Caco-2 (cell line): ENCODE results near the gene ALK. TPM values are rescaled to one million over a fixed set of nuclear protein-coding genes. Genes with fewer than 3 reads are reported as not detected.

Source experiments
- BruUV-seq: library from RNA; stranded (reverse); fragments of 400-500 nt; replicated peaks from 2 replicates; lab custom pipeline; 2021; lab: Mats Ljungman, UMichigan
- CTCF ChIA-PET: fragments of 300-600 bp; sonication (Branson Sonifier 250); formaldehyde crosslinking; loops from one replicate; lab custom pipeline; 2022; ENCODE audit warnings: antibody characterized with exemption; lab: Charles Lee
- POLR2A ChIA-PET: fragments of 300-600 bp; sonication (Branson Sonifier 250); formaldehyde crosslinking; loops from one replicate; lab custom pipeline; 2022; ENCODE audit warnings: antibody characterized with exemption; lab: Charles Lee
- DNase-seq, 2 experiments: peaks; one replicate each; pipeline versions ENCODE4 v3.0.0 to v3.0.0-alpha.2; 2020 to 2022
- H3K27me3 ChIP-seq: replicated peaks from 2 replicates; pipeline ENCODE4 v1.6.0; 2011; ENCODE audit warnings: low read length; ENCODE audit not compliant: control insufficient read depth, insufficient read depth
- H3K36me3 ChIP-seq: 2 replicates; pipeline ENCODE4 v1.5.1; 2011; ENCODE audit warnings: low read length; ENCODE audit not compliant: control insufficient read depth, insufficient read depth
- H3K4me1 ChIP-seq: fragments of 250-450 bp; sonication (Bioruptor Pico); 2 replicates; pipeline ENCODE4 v1.5.1; 2020; ENCODE audit warnings: mild to moderate bottlenecking
- H3K4me3 ChIP-seq: 2 replicates; pipeline ENCODE4 v1.5.1; 2011; ENCODE audit warnings: low read depth, mild to moderate bottlenecking, control low read depth, low read length
- H3K9me3 ChIP-seq: fragments of 250-450 bp; sonication (Bioruptor Pico); 2 replicates; pipeline ENCODE4 v1.5.1; 2020; ENCODE audit warnings: mild to moderate bottlenecking, moderate library complexity
- H3K27ac Mint-ChIP-seq: one replicate; pipeline ENCODE4 v1.8.0; 2022; ENCODE audit warnings: mixed read lengths; ENCODE audit not compliant: unreplicated experiment
- H3K27me3 Mint-ChIP-seq: one replicate; pipeline ENCODE4 v1.8.0; 2022; ENCODE audit warnings: mixed read lengths; ENCODE audit not compliant: insufficient read depth, unreplicated experiment
- H3K36me3 Mint-ChIP-seq: one replicate; pipeline ENCODE4 v1.8.0; 2022; ENCODE audit warnings: mild to moderate bottlenecking, mixed read lengths; ENCODE audit not compliant: insufficient read depth, unreplicated experiment
- H3K4me1 Mint-ChIP-seq: one replicate; pipeline ENCODE4 v1.8.0; 2022; ENCODE audit warnings: low read depth, mixed read lengths; ENCODE audit not compliant: unreplicated experiment
- H3K4me3 Mint-ChIP-seq: one replicate; pipeline ENCODE4 v1.8.0; 2022; ENCODE audit warnings: mild to moderate bottlenecking, moderate library complexity, mixed read lengths; ENCODE audit not compliant: unreplicated experiment
- H3K9me3 Mint-ChIP-seq: one replicate; pipeline ENCODE4 v1.8.0; 2022; ENCODE audit warnings: mixed read lengths; ENCODE audit not compliant: unreplicated experiment
- CTCF ChIP-seq, 2 experiments: fragments of 200-600 bp in 1 of 2; IDR thresholded peaks; 1 replicate in 1 of 2; 2 replicates in 1 of 2; pipeline versions ENCODE4 v1.5.1 to v1.8.0; 2011 to 2022; ENCODE audit warnings: antibody characterized with exemption in 1 of 2, control low read depth in 1 of 2, inconsistent platforms in 1 of 2, low read depth in 1 of 2, low read length in 1 of 2, mild to moderate bottlenecking in 1 of 2, moderate library complexity in 1 of 2; ENCODE audit not compliant: insufficient read depth in 1 of 2, severe bottlenecking in 1 of 2, unreplicated experiment in 1 of 2
- intact Hi-C: fragments of 100-400 bp; cut with micrococcal nuclease; formaldehyde crosslinking; loops from one replicate; pipeline ENCODE4 v1.10.0; 2022; ENCODE audit not compliant: unreplicated experiment
- total RNA-seq: library from RNA; stranded (reverse); gene quantifications from 2 replicates; pipeline ENCODE4 v1.2.3, GENCODE V29; 2022

Gene ALK
- total RNA-seq, 1 experiment from 2014 or later, result 0.11 TPM

GRCh38 chr2:29799628-29800027 is 121.8 kb downstream of the ALK start:
- Mint-ChIP-seq H3K27ac (no peak overlapping the region), H3K4me1 (no peaks in the 10 kb centered on the region), H3K27me3 (peaks cover 12% of the 10 kb centered on the region), H3K4me3 (no peak overlapping the region), H3K36me3 (no peaks in the 10 kb centered on the region), H3K9me3 (no peaks in the 10 kb centered on the region)
- no peak for TF ChIP-seq CTCF (IDR thresholded peaks at IDR 0.05; ENCODE audit: insufficient read depth in 1 of 2, low read depth in 1 of 2, low read length in 1 of 2, severe bottlenecking in 1 of 2, unreplicated experiment in 1 of 2)
- intact Hi-C loops, result no loop called here
- H3K27me3 ChIP-seq, result no peaks in the 10 kb centered on the region
- CTCF ChIA-PET, result no interaction called here
- DNase-seq, result no peak
- POLR2A ChIA-PET, result no interaction called here
- no peaks in the 10 kb centered on the region for H3K4me1 ChIP-seq
- no TSS peak for BruUV-seq
- no peaks in the 10 kb centered on the region for H3K36me3 ChIP-seq
- H3K4me3 ChIP-seq, result no peak overlapping the region
- H3K9me3 ChIP-seq, result no peaks in the 10 kb centered on the region

DNA sequence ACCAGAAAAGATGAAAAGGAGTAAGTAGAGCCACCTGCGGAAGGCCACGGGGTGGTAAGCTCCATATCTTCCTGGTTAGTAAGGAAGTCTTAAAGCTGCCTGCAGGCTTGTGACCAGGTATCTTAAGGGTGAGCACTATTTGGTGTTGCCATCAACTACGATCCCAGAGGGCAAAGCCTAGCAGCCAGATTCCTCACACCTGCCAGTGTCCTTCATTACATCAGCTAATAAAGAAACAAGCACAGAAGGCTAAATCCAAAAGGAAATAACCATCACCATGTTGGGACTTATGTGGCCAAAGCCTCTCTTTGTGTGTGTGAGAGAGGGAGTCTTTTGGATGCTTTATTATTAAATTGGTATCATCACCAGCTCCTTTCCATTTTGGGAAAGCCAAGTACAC is 123.5 kb downstream of the ALK start:
- no peak for DNase-seq
- no peaks in the 10 kb centered on the region for H3K9me3 Mint-ChIP-seq
- no peak for TF ChIP-seq CTCF (IDR thresholded peaks at IDR 0.05; ENCODE audit: insufficient read depth in 1 of 2, low read depth in 1 of 2, low read length in 1 of 2, severe bottlenecking in 1 of 2, unreplicated experiment in 1 of 2)
- no peak overlapping the region for H3K27ac Mint-ChIP-seq
- Histone ChIP-seq H3K27me3 (no peaks in the 10 kb centered on the region), H3K4me1 (no peaks in the 10 kb centered on the region), H3K9me3 (no peaks in the 10 kb centered on the region), H3K36me3 (no peaks in the 10 kb centered on the region), H3K4me3 (no peak overlapping the region)
- no peaks in the 10 kb centered on the region for H3K4me1 Mint-ChIP-seq
- no peaks in the 10 kb centered on the region for H3K36me3 Mint-ChIP-seq
- intact Hi-C loops, result no loop called here
- ChIA-PET CTCF (no interaction called here), POLR2A (no interaction called here)
- no TSS peak for BruUV-seq
- H3K27me3 Mint-ChIP-seq, result peaks cover 12% of the 10 kb centered on the region
- H3K4me3 Mint-ChIP-seq, result no peak overlapping the region

DNA sequence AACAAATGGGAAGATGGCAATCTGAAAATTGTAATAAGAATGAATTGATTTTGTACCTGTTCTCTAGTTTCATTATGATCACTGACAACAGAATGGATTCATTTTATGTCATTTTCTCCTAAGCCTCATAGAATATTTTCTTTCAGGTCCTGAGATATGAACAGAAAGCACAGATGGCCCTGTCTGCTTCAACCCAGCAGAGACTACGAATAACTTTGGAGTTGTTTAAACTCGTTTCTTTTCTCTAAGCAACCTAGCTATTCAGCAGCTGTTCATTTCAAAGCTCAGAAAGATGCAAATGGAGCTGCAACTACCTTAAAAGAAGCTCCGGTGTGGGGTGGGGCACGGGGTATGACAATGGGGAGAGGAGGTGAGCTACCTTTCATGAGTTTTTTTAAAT is 124.9 kb downstream of the ALK start:
- Mint-ChIP-seq H3K36me3 (no peaks in the 10 kb centered on the region), H3K9me3 (no peaks in the 10 kb centered on the region), H3K27ac (no peak overlapping the region), H3K4me1 (no peaks in the 10 kb centered on the region), H3K4me3 (no peak overlapping the region), H3K27me3 (peaks cover 8% of the 10 kb centered on the region)
- ChIA-PET CTCF (interaction anchor here (0.7 kb wide), 1 partner anchor 136 kb away, joined by 3 read pairs; no protein-coding TSS in a partner anchor), POLR2A (no interaction called here)
- no peaks in the 10 kb centered on the region for H3K9me3 ChIP-seq
- no peaks in the 10 kb centered on the region for H3K36me3 ChIP-seq
- H3K4me3 ChIP-seq, result no peak overlapping the region
- no peak for DNase-seq
- H3K4me1 ChIP-seq, result no peaks in the 10 kb centered on the region
- TF ChIP-seq CTCF (IDR thresholded peaks at IDR 0.05; ENCODE audit: insufficient read depth in 1 of 2, low read depth in 1 of 2, low read length in 1 of 2, severe bottlenecking in 1 of 2, unreplicated experiment in 1 of 2), result no peak
- intact Hi-C loops, result no loop called here
- BruUV-seq, result no TSS peak
- no peaks in the 10 kb centered on the region for H3K27me3 ChIP-seq
